ENCODE results near the gene CHRDL2. TPM values are rescaled to one million over a fixed set of nuclear protein-coding genes. Genes with fewer than 3 reads are reported as not detected.

The CHRDL2 gene
- total and polyA plus RNA-seq, 2 donors (not counting 3 experiments of a cell fraction or from before 2014, with no cell fraction given) = not detected

- intact Hi-C loops (cut with micrococcal nuclease) = no loop called here
- H3K27me3 ChIP-seq (ENCODE audit: control insufficient read depth in 2 of 2, insufficient read depth in 2 of 2, low read length in 2 of 2) = no peaks in the 10 kb centered on the region
- FAIRE-seq (no peak), DNase-seq (ENCODE audit: low read depth, low spot score) (no peak)
- BruUV-seq (replicated peaks) = no TSS peak
- H3K9me3 ChIP-seq (replicated peaks; ENCODE audit: control insufficient read depth, insufficient read depth, low read length) = no peaks in the 10 kb centered on the region
- CTCF ChIA-PET = no interaction called here
- POLR2A ChIA-PET = no interaction called here
- H3K4me2 ChIP-seq (ENCODE audit: insufficient read depth, low read length) = no peak overlapping the region
- no peaks in the 10 kb centered on the region for H3K79me2 ChIP-seq (ENCODE audit: control insufficient read depth, insufficient read depth, low read length)
- H3K27ac ChIP-seq (ENCODE audit: insufficient read depth, low read depth, low read length) = no peak overlapping the region
- dilution Hi-C loops (cut with MboI; ENCODE audit: extremely low pct_ligation_motif_present, low sequenced_read_pairs) = loop anchor here (25.0 kb wide), 1 partner anchor 155 kb away; no protein-coding TSS in a partner anchor
- H4K20me1 ChIP-seq (replicated peaks; ENCODE audit: control insufficient read depth, extremely low read depth, insufficient read depth, low read length) = no peaks in the 10 kb centered on the region
- H3K36me3 ChIP-seq (ENCODE audit: control insufficient read depth in 2 of 2, extremely low read depth in 1 of 2, insufficient read depth in 2 of 2, low read length in 2 of 2) = no peaks in the 10 kb centered on the region
- no peaks in the 10 kb centered on the region for H3K9me1 ChIP-seq (replicated peaks; ENCODE audit: control insufficient read depth, extremely low read depth, insufficient read depth, low read length)
- H3K4me1 ChIP-seq (ENCODE audit: control insufficient read depth, extremely low read depth, insufficient read depth, low read length) = no peaks in the 10 kb centered on the region
- no peak overlapping the region for H2AFZ ChIP-seq (ENCODE audit: low read depth, low read length)
- no peak overlapping the region for H3K9ac ChIP-seq (replicated peaks; ENCODE audit: extremely low read depth, insufficient read depth, low read length)
- no peak for TF ChIP-seq EZH2 (IDR thresholded peaks at IDR 0.05; ENCODE audit: borderline replicate concordance, low read depth, low read length, severe bottlenecking)
- TF ChIP-seq, protein P1, sequence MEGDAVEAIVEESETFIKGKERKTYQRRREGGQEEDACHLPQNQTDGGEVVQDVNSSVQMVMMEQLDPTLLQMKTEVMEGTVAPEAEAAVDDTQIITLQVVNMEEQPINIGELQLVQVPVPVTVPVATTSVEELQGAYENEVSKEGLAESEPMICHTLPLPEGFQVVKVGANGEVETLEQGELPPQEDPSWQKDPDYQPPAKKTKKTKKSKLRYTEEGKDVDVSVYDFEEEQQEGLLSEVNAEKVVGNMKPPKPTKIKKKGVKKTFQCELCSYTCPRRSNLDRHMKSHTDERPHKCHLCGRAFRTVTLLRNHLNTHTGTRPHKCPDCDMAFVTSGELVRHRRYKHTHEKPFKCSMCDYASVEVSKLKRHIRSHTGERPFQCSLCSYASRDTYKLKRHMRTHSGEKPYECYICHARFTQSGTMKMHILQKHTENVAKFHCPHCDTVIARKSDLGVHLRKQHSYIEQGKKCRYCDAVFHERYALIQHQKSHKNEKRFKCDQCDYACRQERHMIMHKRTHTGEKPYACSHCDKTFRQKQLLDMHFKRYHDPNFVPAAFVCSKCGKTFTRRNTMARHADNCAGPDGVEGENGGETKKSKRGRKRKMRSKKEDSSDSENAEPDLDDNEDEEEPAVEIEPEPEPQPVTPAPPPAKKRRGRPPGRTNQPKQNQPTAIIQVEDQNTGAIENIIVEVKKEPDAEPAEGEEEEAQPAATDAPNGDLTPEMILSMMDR (IDR thresholded peaks at IDR 0.05; ENCODE audit: extremely low read depth in 1 of 2, insufficient read depth in 1 of 2, low read depth in 1 of 2, low read length in 2 of 2) = no peak
- H3K4me3 ChIP-seq (replicated peaks in 1 of 3; ENCODE audit: insufficient read depth in 1 of 3, low read depth in 1 of 3, low read length in 3 of 3) = no peak overlapping the region
Measured at GRCh38 chr11:74707182-74707581, 24.0 kb downstream of the CHRDL2 start.

DNA sequence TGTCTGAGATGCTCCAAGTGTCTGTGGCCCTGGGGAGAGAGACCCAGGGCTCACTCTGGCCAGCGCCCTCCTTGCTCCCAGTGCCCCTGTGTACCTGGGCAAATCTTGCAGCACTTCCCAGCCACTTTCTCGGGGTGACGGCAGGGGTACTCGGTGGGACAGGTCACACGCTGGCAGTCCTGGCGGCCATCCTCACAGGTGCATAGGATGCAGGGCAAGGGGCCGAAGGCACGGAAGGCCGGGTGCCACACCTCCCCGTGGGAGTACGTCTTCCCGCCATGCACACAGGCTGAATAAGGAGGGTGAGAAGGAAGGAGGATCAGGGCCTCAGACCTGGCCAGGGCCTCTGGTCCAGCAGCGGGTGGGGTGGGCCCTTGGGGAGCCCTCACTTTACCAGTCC lies 28.0 kb downstream of the CHRDL2 start:
- Histone ChIP-seq H3K27me3 (ENCODE audit: control insufficient read depth in 2 of 2, insufficient read depth in 2 of 2, low read length in 2 of 2) (no peaks in the 10 kb centered on the region), H4K20me1 (replicated peaks; ENCODE audit: control insufficient read depth, extremely low read depth, insufficient read depth, low read length) (no peaks in the 10 kb centered on the region), H3K9me3 (replicated peaks; ENCODE audit: control insufficient read depth, insufficient read depth, low read length) (no peaks in the 10 kb centered on the region), H3K9me1 (replicated peaks; ENCODE audit: control insufficient read depth, extremely low read depth, insufficient read depth, low read length) (no peaks in the 10 kb centered on the region), H3K79me2 (ENCODE audit: control insufficient read depth, insufficient read depth, low read length) (no peaks in the 10 kb centered on the region), H3K27ac (ENCODE audit: insufficient read depth, low read depth, low read length) (no peak overlapping the region), H3K36me3 (ENCODE audit: control insufficient read depth in 2 of 2, extremely low read depth in 1 of 2, insufficient read depth in 2 of 2, low read length in 2 of 2) (no peaks in the 10 kb centered on the region), H3K4me1 (ENCODE audit: control insufficient read depth, extremely low read depth, insufficient read depth, low read length) (no peaks in the 10 kb centered on the region), H2AFZ (ENCODE audit: low read depth, low read length) (no peak overlapping the region), H3K4me2 (ENCODE audit: insufficient read depth, low read length) (no peak overlapping the region), H3K4me3 (replicated peaks in 1 of 3; ENCODE audit: insufficient read depth in 1 of 3, low read depth in 1 of 3, low read length in 3 of 3) (no peak overlapping the region), H3K9ac (replicated peaks; ENCODE audit: extremely low read depth, insufficient read depth, low read length) (no peak overlapping the region)
- TF ChIP-seq POLR2A (IDR thresholded peaks at IDR 0.05; ENCODE audit: low read depth, low read length) (no peak), EZH2 (IDR thresholded peaks at IDR 0.05; ENCODE audit: borderline replicate concordance, low read depth, low read length, severe bottlenecking) (no peak)
- intact Hi-C loops (cut with micrococcal nuclease) = loop anchor here (2.0 kb wide), 1 partner anchor 24 kb away; no protein-coding TSS in a partner anchor
- dilution Hi-C loops (cut with MboI; ENCODE audit: extremely low pct_ligation_motif_present, low sequenced_read_pairs) = loop anchor here (25.0 kb wide), 1 partner anchor 159 kb away; no protein-coding TSS in a partner anchor
- ChIA-PET CTCF (interaction anchor here (0.8 to 7.1 kb wide), 30 partner anchors 8 to 545 kb away, joined by 3 to 191 read pairs (median 8); partner anchors contain the start of gene POLD3), POLR2A (no interaction called here)
- FAIRE-seq (no peak), DNase-seq (ENCODE audit: low read depth, low spot score) (no peak)
- BruUV-seq (replicated peaks) = no TSS peak
